ENCODE results near the gene GAS6. TPM values are rescaled to one million over a fixed set of nuclear protein-coding genes. Genes with fewer than 3 reads are reported as not detected.
A peak's percentile ranks its signal among the peaks of the same experiment; 100 is the strongest.

GAS6 gene
- total RNA-seq, 4 donors from 2014 or later: 43.0 to 112 (median 68.5) TPM

DNA sequence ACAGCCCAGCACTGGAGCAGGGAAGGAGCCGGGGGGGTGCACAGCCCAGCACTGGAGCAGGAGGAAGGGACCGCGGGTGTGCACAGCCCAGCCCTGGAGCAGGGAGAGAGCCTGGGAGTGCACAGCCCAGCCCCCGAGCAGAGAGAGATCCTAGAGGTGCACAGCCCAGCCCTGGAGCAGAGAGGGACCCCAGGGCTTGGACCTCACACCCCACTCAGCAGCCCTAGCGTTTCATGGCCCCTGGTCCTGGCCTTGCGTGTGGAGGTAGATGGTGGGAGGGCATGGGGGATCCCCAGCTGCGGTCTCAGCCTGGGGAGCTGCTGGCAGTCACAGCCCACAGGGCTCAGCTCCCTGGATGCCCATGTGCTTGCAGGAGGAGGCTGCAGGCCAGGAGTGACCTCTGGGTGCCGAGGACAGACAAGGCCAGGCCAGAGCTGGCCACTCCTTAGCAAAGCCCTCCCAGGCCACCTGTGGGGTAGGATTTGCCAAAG, 25.1 kb downstream of the GAS6 start:
- Histone ChIP-seq H3K27me3 (no peaks in the 10 kb centered on the region), H3K27ac (peak overlapping the region; percentile 84 to 91 (median 90)), H3K36me3 (peaks cover 5 to 39% (median 6%) of the 10 kb centered on the region in 3 donors), H3K9me3 (no peaks in the 10 kb centered on the region), H3K4me3 (peak overlapping the region in 3 of 4 donors; percentile 17 to 51 (median 24)), H3K4me1 (peaks cover 47 to 65% (median 48%) of the 10 kb centered on the region in 3 donors)
- intact Hi-C loops (cut with DNase I): no loop called here
- 24% methylated on average over 3 of the region's 8 CpGs; no CpG with 5 or more reads in 1 of the 2 donors for whole genome bisulfite sequencing, 2 donors
- DNase-seq: no peak
- TF ChIP-seq, protein P1, sequence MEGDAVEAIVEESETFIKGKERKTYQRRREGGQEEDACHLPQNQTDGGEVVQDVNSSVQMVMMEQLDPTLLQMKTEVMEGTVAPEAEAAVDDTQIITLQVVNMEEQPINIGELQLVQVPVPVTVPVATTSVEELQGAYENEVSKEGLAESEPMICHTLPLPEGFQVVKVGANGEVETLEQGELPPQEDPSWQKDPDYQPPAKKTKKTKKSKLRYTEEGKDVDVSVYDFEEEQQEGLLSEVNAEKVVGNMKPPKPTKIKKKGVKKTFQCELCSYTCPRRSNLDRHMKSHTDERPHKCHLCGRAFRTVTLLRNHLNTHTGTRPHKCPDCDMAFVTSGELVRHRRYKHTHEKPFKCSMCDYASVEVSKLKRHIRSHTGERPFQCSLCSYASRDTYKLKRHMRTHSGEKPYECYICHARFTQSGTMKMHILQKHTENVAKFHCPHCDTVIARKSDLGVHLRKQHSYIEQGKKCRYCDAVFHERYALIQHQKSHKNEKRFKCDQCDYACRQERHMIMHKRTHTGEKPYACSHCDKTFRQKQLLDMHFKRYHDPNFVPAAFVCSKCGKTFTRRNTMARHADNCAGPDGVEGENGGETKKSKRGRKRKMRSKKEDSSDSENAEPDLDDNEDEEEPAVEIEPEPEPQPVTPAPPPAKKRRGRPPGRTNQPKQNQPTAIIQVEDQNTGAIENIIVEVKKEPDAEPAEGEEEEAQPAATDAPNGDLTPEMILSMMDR (IDR thresholded peaks at IDR 0.05): no peak
- no peak for TF ChIP-seq POLR2A (IDR thresholded peaks at IDR 0.05)

DNA sequence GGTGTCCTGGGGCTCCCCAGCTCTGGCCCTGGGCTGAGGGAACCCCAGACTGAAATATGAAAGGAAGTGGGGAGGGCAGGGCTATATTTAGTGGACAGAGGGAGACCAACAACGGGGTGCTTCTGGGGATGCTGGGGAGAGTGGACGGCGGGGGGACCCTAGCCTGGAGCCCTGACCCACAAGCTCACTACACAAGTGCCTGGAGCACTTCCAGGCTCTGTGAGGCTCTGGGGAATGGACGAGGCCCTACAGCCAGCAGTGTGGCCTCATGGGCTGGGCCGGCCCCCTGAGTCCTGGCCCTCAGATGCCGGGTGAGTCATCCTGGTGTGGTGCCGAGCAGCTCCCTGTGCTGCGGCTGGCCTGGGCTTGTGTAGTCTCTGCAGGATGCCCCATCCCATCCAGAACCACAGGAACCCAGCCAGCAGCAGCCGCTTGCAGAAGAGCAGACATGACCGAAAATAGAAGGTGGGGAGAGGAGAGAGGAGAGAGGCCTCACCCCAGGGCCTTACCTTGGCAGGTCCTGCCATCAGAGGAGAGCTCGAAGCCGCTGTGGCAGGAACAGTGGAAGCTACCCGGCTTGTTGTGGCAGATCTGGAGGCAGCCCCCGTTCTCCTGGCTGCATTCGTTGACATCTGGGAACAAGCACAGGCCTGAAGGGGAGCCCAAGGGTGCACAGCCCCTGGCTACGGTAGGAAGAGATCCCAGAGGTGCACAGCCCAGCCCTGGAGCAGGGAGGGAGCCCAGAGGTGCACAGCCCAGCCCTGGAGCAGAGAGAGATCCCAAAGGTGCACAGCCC, 26.1 kb downstream of the GAS6 start:
- no peaks in the 10 kb centered on the region for H3K9me3 ChIP-seq
- H3K36me3 ChIP-seq: peaks cover 5 to 40% (median 6%) of the 10 kb centered on the region in 3 donors
- 7 to 25% methylated on average over 3 to 10 of the region's 16 CpGs for WGBS, 2 donors
- H3K4me1 ChIP-seq: peaks cover 45 to 58% (median 47%) of the 10 kb centered on the region in 3 donors
- H3K4me3 ChIP-seq: peak overlapping the region in 3 of 4 donors; percentile 17 to 51 (median 24)
- peak; percentile 53 for DNase-seq
- H3K27me3 ChIP-seq: no peaks in the 10 kb centered on the region
- intact Hi-C loops (cut with DNase I): no loop called here
- TF ChIP-seq, protein P1 (IDR thresholded peaks at IDR 0.05): no peak
- peak in 1 of 4 donors; percentile 10 for TF ChIP-seq POLR2A (IDR thresholded peaks at IDR 0.05)
- H3K27ac ChIP-seq: peak overlapping the region; percentile 84 to 91 (median 90)

DNA sequence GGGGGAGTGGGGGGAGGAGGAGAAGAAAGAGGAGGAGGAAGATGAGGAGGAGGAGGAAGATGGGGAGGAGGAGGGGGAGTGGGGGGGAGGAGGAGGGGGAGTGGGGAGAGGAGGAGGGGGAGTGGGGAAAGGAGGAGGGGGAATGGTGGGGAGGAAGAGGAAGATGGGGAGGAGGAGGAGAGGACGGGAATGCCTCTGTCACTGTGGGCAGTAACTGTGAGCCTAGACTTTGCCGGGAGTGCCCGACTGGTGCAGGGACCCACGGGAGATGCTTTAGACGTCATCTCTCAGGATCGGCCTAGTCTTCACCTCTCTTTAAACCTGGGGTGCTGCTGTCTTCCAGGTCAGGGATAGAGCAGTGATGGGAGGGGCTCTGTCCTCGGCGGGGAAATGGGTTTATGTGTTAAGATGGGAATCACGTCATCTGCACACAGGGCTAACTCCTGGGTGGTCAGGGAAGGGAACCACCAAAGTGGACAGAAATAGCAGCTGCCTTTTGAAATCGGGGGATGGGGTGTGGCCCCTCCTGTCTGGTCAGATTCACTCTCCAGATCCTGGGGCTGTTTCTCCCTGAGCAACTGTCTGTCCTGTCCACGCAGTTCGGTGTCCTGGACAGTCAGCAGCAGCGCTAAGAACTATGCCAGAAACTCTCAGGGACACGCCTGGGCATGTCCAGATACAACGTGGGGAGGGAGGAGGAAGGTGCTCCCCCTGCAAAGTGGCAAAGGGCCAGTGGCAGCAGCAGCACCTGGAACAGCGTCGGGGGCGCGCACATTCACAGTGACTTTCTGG, 26.9 kb downstream of the GAS6 start:
- Histone ChIP-seq H3K4me1 (peaks cover 45 to 52% (median 47%) of the 10 kb centered on the region in 3 donors), H3K9me3 (no peaks in the 10 kb centered on the region), H3K36me3 (peaks cover 5 to 40% (median 6%) of the 10 kb centered on the region in 3 donors), H3K27me3 (no peaks in the 10 kb centered on the region), H3K4me3 (peak overlapping the region in 2 of 4 donors; percentile 1 to 51), H3K27ac (peak overlapping the region; percentile 84 to 91 (median 90))
- DNase-seq: no peak
- WGBS, 2 donors: 29 to 31% methylated on average over 7 to 9 of the region's 19 CpGs
- intact Hi-C loops (cut with DNase I): no loop called here
- no peak for TF ChIP-seq POLR2A (IDR thresholded peaks at IDR 0.05)
- TF ChIP-seq, protein P1 (IDR thresholded peaks at IDR 0.05): no peak

DNA sequence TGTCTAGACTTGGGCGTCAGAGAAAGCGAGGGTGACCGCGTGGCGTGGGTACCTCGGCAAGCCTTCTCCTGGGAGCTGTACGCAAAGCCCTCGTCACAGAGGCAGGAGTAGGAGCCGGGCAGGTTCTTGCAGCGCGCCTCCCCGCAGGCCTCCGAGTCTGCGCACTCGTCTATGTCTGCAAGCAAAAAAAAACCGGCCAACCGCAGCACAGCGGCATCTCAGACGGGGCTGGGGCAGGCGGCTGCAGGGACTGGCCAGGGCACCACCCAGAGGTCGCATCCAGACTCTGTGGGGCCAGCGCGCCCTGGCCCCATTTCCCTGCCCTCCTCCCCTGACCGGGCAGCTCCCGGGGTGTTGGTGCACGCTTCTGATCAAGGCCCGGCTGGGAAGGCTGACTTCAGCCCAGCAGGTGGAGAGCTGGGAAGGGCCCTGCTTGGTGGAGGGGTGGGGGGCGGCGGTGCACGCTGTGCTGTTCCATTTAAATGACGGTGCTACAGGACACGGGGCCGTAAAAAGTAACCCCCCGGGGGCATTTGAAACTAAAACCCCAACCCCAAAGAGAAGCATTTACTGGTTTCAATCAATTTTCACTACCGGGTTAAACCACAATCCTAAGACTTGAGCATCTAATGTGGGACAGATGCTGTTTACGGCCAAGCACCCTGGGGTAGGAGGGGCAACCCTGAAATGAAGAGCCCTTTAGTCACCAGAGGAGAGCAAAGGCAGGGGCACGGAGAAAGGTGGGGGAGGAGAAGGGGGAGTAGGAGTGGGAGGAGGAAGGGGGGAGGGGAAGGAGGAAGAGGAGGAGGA, 28.2 kb downstream of the GAS6 start:
- no peak for DNase-seq
- 90 to 98% methylated on average over 7 to 12 of the region's 37 CpGs for WGBS, 2 donors
- peaks cover 5 to 49% (median 6%) of the 10 kb centered on the region in 3 donors for H3K36me3 ChIP-seq
- H3K9me3 ChIP-seq: no peaks in the 10 kb centered on the region
- peak overlapping the region in 2 of 4 donors; percentile 40 to 43 for H3K27ac ChIP-seq
- intact Hi-C loops (cut with DNase I): no loop called here
- no peaks in the 10 kb centered on the region for H3K27me3 ChIP-seq
- peaks cover 39 to 41% (median 40%) of the 10 kb centered on the region in 3 donors for H3K4me1 ChIP-seq
- TF ChIP-seq POLR2A (IDR thresholded peaks at IDR 0.05): no peak
- TF ChIP-seq, protein P1 (IDR thresholded peaks at IDR 0.05): no peak
- no peak overlapping the region for H3K4me3 ChIP-seq
